GM19372 (cell line): ENCODE measurements around the gene SMO.

Experiments used
- ATAC-seq: cut with Tn5 transposase; IDR thresholded peaks from one replicate; pipeline ENCODE4 v1.9.1; 2021; ENCODE audit warnings: mild to moderate bottlenecking, low read depth, moderate library complexity; ENCODE audit not compliant: unreplicated experiment

Gene SMO

DNA sequence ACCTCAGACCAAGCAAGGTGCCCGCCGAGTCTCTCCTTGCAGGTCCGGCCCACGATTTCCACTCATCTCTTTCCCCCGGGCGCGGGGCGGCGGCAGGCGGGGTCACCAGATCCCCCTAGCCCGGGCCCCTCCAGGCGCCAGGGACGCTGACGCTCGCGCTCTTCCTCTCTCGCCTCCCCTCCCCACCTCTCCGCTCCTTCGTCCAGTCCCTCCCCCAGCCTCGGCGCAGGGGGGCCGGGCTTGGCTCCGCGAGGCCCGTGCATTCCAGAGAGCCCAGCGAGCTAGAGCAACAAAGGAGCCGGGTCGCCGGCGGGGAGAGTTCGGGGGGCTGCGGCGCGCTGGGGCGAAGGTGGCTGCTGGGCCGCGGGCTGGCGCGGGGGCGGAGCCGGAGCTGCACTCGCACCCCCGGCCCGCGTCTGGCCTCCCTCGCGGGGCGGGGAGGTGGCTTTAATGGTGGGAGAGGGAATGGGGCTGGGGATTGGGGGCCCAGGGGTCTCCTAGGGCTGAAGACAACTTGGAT, at the start of gene SMO:
TSS of gene SMO (plus strand) at position 262 of the 520 bp plus-strand sequence. CDS start 519 bp downstream, outside the sequence.
- no peak for ATAC-seq

DNA sequence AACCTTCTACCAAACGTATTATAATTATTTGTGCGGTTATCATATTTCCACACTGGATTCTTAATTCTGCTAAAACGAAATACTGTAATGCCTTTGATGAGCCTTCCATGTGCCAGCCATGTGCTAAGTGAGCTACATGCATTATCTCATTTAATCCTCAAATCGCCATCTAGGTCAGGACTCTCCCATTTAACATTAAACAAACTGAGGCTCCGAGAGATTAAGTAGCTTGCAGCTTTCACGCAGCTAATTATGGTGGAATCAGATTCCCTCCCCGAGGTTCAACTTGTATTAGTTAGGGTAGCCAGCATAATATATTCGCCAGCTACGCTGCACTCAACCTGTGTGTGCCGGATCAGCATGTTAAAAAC, 44.7 kb upstream of the SMO start:
- ATAC-seq = no peak

DNA sequence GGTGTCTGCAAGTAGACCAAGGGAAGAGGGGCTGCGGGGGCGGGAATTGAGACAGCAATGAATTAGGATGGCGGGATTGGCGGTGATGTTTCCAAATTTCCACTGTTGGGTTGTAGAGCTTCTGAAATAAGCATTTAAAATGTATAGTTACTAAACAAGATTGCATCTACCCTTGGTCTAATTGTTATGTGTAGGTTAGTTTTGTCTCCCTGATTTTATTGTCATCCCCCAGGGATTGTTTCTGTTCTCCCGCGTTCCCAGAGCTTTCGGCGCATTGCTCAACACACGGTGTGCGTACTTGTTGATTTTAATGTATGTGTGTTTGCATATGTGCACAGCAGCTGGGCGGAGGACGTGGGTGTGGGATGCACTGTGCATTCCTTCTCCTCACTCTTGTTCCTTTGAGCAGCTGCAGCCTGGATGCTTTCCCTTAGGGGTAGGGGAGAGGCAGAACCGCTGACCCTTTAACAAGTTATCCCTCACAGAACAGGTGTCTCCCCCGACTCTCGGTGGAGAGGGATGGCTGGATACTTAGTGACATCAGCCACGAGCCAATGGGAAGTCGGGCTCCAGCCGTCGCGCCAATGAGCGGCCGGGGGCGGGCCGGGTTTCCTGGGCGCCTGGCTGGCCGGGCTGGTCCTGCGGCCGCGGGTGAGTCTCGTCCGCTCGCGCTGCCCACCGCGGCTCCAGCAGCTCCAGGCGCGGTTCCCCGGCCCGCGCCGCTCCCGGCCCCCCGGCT, 44.2 kb upstream of the SMO start, which contains the start of gene TSPAN33:
TSS of gene TSPAN33 (plus strand) at position 613 of the 739 bp plus-strand sequence. CDS start 274 bp downstream, outside the sequence.
- peak; percentile 70 for ATAC-seq

DNA sequence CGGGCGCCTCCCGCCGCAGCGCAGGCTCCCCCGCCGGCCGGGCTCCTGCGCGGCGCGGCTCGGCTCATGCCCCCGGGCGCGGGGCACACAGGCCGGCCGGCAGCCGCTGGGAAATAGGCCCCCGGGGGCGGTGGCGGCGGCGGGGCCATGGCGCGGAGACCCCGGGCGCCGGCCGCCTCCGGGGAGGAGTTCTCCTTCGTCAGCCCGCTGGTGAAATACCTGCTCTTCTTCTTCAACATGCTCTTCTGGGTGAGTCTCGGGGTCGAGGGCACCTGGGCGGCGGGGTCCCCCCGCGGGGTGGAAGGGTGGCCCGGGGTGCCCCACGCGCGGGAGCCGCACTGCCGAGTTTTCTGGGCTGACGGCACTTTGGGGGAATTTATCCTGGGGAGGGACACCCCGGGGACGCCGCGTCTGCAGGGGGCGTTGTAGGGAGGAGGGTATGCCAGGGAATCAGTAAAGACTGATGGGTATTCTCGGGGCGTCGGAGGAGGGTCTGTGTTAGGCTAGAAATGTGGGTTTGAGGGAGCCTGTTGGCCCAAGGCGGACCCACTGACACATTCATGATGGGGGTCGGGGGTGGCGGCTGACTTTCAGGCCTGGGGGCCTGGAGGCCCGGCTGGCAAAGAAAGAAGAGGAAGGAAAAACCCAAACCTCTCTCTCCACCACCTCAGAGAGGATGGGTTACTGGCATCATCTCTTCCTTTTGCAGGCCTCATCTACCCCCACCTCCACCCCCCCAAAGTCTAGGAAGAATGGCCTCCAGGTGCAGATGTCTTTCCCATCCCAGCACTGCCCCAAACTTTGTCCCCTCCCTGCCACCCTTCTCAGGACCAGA, 43.4 kb upstream of the SMO start:
- peak; percentile 8 for ATAC-seq

DNA sequence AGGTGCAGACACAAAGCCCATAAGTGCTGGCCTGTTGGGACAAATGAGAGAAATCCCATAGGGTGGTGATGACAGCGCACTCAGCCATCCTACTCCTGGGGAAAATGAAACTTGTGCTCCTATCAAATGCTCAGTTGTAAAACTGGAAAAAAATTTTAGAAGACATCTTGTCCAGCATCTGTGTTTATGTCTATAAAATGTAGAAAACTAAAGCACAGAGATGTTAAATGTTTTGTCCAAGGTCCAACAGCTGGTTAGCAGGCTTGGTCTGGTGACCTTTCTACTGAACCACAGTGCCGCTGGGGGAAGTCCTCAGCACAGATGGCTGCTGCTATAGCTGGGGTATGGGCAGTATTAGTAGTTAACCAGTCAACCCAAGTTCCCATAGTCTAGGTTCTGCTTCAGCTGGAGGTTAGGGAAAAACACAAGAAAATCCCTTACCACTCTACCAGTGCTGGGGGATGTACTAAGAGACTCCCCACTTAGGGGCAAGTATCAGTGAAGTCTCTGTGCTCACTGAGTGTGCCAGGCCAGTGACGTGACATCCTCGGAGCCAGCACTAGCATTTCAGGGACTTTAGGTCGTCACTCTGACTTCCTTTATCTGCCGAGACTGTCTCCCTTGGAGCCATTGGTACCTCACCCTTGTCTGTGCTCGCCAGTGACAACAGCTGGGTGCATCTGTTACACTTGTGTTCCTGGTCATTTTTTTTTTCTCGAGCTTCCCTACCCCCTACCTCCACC, 42.0 kb upstream of the SMO start:
- peak; percentile 46 for ATAC-seq

DNA sequence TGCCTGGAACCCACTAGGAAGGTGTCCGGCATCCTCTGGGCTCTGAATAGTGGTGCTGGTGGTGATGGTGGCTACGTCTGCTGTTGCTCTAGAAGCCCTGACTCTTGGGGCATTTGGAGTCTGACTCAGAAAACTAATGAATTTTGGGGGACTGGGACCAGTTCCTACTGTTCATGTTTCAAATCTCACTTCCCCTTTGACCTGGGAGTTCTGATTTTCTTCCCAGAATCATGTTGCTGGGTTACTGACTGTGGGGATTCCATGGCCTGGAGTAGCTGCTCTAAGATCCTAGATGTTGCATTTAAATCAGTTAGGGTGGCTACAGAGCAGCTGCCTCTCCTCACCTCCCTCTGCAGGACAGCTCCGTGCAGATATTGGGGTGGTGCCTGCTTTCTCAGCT, 40.7 kb upstream of the SMO start:
- ATAC-seq = no peak

DNA sequence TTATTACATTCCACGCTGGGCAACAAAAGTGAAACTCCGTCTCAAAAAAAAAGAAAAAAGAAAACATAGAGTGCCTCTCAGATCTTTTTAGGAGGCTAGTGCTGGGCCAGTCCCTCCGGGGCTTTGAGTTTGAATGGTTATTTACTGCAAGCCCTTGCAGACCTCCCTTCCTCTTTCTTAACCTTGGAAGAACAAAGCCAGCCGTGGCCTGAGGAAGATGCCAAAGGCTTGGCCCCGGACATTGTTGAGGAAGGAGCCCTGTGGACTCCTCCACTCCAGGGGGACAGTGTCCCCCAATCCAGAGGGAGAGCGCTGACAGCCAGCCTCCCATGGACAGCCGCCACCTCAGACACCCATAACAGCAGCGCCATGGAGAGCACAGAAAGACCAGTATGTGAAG, 38.9 kb upstream of the SMO start:
- ATAC-seq = no peak

DNA sequence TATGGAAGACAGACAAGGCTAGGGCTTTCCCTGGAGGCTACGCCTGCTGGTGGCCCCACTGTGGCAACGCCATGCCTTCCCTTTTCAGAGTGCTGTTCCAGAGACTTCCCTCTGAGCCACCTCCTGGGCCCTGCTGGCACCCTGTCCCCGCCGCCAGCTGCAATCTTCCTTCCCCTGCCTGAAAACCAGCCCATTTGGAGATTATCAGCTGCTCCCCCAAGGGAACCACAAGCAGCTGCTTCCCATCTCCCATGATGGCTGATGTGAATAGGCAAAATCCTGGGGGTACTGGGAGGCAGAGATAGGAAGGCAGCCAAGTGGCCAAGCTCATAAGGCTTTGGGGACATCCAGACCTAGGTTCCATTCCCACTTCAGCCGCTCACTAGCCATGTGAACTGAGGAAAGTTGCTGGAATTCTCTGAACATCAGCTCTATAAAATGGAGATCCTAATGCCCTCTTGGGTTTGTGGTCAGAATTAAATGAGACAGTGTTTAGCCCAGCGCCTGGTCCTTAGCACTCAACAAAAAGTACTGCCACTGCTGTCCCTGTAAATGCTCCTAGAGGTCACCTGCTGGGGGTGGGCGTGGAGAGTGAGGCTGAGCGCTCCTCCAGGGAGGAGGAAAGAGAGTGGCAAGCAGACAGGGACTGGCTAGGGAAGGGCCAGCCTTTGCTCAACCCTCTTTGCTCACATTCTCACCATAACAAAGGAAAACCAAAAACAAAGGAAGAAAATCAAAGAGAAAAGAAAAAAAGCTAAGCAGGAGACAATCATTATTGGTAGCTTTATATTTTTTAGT, 38.0 kb upstream of the SMO start:
- ATAC-seq = no peak

DNA sequence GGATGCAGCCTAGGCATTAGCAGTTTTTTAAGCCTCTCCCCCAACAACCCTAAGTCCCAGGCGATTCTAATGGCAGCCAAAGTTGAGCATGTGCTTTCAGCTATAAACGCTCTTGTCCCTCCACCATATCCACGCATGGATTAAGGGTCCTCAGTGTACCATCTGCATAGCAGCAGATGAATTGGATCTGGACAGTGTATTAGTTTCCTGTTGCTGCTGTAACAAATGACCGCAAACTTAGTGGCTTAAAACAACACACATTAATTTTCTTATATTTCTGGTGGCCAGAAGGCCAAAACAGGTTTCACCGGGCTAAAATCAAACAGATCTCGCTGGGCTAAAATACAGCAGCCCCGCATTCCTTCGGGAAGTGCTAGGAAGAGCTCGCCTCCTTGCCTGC, 30.8 kb upstream of the SMO start:
- ATAC-seq = no peak

DNA sequence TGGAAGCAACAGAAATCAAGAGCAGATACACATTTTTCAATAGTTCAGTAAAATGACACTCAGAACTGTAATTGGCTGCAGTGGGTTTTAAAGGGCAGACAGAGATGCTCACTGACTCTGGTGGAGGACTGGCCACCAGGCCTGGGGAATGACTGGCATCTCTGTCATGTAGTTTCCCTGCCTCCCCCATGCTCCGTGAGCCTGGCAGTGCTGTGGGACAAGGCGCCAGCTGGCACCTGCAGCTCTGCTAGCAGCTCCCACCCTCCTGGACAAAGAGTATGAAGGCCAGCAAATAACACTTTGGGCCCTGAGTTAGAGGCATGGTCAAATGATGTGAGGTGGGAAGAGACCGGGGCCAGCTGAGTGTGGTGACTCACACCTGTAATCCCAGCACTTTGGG, 28.9 kb upstream of the SMO start:
- ATAC-seq = no peak

DNA sequence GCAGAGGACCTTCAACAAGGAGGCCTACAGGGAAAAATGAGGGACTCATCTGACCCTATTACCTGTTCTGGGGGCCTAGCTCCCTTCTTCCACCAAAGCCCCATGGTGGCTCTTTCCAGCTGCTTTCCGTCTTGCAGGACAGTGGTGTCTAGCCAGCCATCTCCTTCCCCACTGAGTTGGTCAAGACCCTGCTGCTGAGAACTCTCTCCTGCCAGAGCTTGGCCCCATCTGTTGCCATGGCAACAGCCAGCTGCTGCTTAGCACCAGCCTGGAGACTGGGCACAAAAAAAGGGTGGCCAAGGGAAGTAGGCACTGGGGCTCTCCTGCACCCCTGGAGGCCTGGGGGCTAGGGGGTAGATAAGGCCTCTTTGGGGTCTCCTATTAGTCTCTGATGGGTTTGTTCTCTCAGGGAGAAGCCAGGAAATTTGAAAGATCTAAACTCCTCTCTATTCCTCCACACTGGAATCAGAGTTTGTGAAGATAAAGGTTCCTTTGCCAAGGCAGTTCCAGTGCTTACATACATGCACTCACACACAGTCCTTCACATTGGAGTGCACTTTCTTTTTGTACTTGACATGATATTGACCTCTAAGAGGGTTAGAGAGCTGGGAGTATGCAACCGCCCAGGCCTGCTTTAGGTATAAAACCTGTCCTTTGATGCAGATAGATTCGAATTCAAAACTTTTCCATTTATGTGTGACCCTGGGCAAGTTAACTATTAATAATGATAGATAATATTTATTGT, 28.1 kb upstream of the SMO start:
- ATAC-seq = no peak

DNA sequence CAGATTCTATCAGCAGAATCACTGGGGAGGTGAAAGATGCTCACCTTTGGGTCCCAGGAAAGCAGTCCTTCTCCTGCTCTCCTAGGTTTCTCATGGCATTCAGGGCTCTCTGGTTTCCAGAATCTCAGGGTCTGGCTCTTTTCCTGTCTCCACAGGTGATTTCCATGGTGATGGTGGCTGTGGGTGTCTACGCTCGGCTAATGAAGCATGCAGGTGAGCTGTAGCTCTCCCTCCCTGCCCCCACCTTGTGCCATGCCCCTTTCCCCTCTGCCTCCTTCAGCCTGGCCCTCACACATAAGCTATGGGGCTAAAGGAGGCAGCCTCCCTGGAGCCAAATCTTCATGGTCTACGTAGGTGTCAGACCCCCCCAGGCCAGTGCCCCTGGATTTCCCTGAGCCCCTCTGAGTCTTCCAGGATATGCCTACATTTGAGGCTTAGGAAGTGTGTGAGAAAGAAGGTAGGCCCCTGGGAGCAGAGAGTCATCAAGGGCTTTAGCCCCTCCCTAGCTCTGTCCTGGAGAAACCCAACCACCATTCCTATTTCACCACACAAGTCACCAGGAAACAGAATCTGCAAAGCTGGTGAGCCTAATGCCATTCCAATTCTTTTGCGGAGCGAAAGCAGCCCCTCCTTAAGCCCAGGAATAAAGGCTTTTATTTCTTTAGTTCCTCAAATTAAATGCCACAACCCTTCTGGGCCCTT, 26.8 kb upstream of the SMO start:
- ATAC-seq = no peak

DNA sequence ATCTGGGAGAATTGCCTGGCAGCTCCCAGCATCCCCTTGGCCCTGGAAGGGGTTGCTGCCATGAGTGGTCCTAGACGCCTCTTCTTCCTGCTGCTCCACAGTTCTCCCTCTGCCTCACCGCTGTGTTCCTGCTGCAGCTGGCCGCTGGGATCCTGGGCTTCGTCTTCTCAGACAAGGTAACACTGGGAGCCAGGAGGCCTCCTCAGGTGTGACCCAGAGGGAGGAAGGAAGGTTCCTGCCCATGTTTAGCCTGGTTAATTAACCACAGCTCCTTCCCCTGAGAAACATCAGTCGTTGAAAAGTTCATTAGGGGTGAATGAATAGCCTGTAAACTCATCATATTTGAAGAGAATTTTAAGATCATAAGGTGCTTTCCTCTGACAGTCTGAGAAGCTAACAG, 25.7 kb upstream of the SMO start:
- ATAC-seq = no peak

DNA sequence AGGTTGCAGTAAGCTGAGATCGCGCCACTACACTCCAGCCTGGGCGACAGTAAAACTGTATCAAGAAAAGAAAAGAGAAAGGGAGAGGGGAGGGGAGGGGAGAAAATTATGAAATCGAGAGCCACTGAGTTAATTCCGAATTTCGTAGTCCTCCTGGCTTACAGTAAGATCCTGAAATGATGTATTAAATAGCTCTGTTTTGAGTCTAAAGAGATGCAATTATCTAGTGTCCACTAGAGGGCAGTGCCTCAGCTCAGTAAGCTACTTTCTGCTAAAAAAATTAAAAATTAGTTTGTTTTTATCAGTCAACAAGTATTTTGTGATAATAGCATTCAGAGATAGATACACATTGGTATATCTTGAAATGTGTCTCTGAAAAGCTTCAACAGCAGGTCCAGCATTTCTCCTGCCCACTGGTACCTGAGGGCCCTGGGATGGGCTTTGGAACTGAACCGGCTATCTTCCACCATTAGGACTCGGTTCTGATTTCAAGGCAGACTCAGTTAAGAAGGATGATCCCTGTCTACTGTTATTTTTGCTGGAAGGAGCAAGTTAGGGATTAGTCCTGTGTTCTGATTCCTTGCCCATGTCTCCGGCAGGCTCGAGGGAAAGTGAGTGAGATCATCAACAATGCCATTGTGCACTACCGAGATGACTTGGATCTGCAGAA, 24.4 kb upstream of the SMO start:
- no peak for ATAC-seq

DNA sequence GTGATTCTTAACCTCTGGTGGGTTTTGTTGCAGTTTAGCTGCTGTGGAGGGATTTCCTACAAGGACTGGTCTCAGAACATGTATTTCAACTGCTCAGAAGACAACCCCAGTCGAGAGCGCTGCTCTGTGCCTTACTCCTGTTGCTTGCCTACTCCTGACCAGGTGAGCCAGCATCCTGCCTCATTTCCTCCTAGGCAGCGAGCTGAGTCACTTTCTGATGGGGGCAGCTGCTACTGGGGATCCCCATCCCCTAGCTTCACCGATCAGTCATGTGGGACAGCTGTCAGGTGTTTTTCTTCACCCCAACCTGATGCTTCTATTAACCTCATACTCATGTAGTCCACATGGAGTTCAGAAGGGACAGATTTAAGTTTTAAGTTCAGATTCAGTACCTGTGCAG, 21.7 kb upstream of the SMO start:
- no peak for ATAC-seq

DNA sequence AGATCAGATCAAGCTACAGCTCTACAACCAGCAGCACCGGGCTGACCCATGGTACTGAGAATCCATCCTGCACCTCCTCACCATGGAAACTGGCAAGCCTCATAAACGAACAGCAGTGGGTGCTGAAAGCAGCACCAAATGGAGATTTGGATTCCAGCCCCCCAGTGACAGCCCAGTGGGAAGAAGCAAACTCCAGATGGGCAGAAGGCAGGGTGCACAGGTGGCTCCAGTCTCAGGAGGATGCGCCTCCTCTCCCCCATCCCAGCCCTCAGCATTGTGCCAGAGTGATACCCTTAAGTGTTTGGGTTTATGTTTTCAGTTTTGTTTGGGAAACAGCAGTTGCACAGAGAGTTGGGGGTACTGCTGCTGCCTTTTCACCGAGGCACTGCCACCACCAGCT, 20.6 kb upstream of the SMO start:
- no peak for ATAC-seq

DNA sequence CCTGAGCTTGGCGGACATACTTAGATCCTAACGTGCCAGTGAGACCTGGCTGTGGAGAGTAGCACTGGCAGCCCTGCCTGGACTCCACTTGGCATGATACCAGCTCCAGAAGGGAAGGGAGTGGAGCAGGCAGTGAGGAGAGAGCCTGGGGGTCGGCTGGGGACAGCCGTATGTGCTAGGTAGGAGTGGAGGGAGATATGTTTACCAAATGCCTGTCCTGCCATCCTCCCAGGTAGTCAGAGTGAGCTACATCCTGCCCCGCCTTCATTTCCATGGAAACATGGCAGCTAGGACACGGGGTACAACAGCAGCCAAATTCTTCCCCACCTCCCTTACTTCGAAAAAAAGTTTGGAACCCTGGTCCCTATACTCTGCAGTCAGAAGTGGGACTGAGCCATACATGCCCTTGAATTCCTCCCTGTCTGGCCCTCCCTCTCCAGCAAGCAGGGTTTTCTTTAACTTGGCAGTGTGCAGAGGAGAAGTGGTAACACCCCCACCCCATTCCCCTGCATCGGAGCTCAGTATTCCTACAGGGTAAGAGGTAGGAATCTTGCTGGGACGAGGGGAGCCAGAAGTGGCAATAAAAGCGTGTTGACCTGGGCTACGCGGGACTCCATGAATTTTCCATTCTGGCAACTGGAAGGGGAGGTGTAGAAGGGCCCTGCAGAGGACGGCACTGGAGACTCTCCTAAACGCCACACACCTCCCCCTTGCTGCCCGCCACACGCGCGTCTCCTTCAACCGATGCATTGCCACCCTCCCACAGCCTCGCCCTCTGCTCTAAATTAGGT, 20.0 kb upstream of the SMO start:
- no peak for ATAC-seq
